Fibroblast of lung (primary cell): Measurements from ENCODE around the gene ATXN1.

ENCODE experiments used
- EZH2 ChIP-seq: IDR thresholded peaks from 2 replicates; pipeline ENCODE4 v1.5.1; 2012; ENCODE audit warnings: low read length, control low read depth, mild to moderate bottlenecking; ENCODE audit errors: missing control alignments
- TF ChIP-seq, protein P1 (sequence below), 2 donors: IDR thresholded peaks in 1 of 2; conservative IDR thresholded peaks in 1 of 2; 1 replicate in 1 of 2; 2 replicates in 1 of 2; pipeline ENCODE4 v1.5.1; 2011 to 2012; ENCODE audit warnings: low read length in 2 of 2, control low read depth in 1 of 2, inconsistent platforms in 1 of 2, low read depth in 1 of 2, mild to moderate bottlenecking in 1 of 2

- TF ChIP-seq, protein P1, sequence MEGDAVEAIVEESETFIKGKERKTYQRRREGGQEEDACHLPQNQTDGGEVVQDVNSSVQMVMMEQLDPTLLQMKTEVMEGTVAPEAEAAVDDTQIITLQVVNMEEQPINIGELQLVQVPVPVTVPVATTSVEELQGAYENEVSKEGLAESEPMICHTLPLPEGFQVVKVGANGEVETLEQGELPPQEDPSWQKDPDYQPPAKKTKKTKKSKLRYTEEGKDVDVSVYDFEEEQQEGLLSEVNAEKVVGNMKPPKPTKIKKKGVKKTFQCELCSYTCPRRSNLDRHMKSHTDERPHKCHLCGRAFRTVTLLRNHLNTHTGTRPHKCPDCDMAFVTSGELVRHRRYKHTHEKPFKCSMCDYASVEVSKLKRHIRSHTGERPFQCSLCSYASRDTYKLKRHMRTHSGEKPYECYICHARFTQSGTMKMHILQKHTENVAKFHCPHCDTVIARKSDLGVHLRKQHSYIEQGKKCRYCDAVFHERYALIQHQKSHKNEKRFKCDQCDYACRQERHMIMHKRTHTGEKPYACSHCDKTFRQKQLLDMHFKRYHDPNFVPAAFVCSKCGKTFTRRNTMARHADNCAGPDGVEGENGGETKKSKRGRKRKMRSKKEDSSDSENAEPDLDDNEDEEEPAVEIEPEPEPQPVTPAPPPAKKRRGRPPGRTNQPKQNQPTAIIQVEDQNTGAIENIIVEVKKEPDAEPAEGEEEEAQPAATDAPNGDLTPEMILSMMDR (conservative IDR thresholded peaks at IDR 0.05 in 1 of 2, IDR thresholded peaks at IDR 0.05 in 1 of 2; ENCODE audit: low read depth in 1 of 2, low read length in 2 of 2) = no peak
- TF ChIP-seq EZH2 = no peak
Observed at GRCh38 chr6:16802071-16802470, 40.8 kb upstream of the ATXN1 start.
